IMR-90 (cell line): ENCODE results near the gene ENPP3. TPM values are rescaled to one million over a fixed set of nuclear protein-coding genes. Genes with fewer than 3 reads are reported as not detected.

ENCODE experiments used
- ATAC-seq: fragments of 200-7000 bp; cut with Tn5 transposase; 2 replicates; pipeline ENCODE4 v1.9.1; 2020; ENCODE audit warnings: low read depth, mild to moderate bottlenecking, moderate library complexity
- BruUV-seq: library from RNA; stranded (reverse); fragments of 400-500 nt; replicated peaks from 2 replicates; lab custom pipeline; 2021; lab: Mats Ljungman, UMichigan
- CTCF ChIA-PET: fragments of 300-600 bp; formaldehyde crosslinking; extraction: SDS; loops from one replicate; lab custom pipeline; 2021; ENCODE audit warnings: antibody characterized with exemption; lab: Yijun Ruan, JAX
- POLR2A ChIA-PET: fragments of 300-600 bp; sonication (Branson Sonifier 250); formaldehyde crosslinking; loops from one replicate; lab custom pipeline; 2022; ENCODE audit warnings: antibody characterized with exemption; ENCODE audit not compliant: unreplicated experiment; lab: Charles Lee
- DNase-seq: peaks from one replicate; pipeline ENCODE4 v3.0.0; 2013
- H2AFZ ChIP-seq: replicated peaks from 2 replicates; pipeline ENCODE3; 2013; ENCODE audit warnings: low read length, mild to moderate bottlenecking; ENCODE audit not compliant: poor library complexity
- H2AK5ac ChIP-seq: 2 replicates; pipeline ENCODE4 v1.6.1; 2013; ENCODE audit warnings: low read depth, low read length, inconsistent platforms
- H2AK9ac ChIP-seq: replicated peaks from 2 replicates; pipeline ENCODE3; 2013; ENCODE audit warnings: mild to moderate bottlenecking, low read depth, low read length, moderate library complexity; ENCODE audit not compliant: poor library complexity
- H2BK120ac ChIP-seq: 2 replicates; pipeline ENCODE4 v1.6.1; 2013; ENCODE audit warnings: low read depth, low read length, inconsistent platforms
- H2BK15ac ChIP-seq: 3 replicates; pipeline ENCODE4 v1.6.1; 2013; ENCODE audit warnings: low read depth, low read length, inconsistent platforms
- H2BK20ac ChIP-seq: 2 replicates; pipeline ENCODE4 v1.6.1; 2013; ENCODE audit warnings: low read depth, mild to moderate bottlenecking, inconsistent platforms, low read length, moderate library complexity
- H2BK5ac ChIP-seq: 2 replicates; pipeline ENCODE4 v1.6.1; 2013; ENCODE audit warnings: mild to moderate bottlenecking, low read depth, low read length, inconsistent platforms; ENCODE audit not compliant: poor library complexity, severe bottlenecking
- H3K14ac ChIP-seq: replicated peaks from 2 replicates; pipeline ENCODE4 v1.6.1; 2013; ENCODE audit warnings: low read depth, low read length, inconsistent platforms
- H3K18ac ChIP-seq: 2 replicates; pipeline ENCODE4 v1.6.1; 2013; ENCODE audit warnings: low read depth, low read length, control low read depth
- H3K23ac ChIP-seq: 2 replicates; pipeline ENCODE4 v1.6.1; 2013; ENCODE audit warnings: low read depth, low read length, inconsistent platforms
- H3K27ac ChIP-seq: 2 replicates; pipeline ENCODE4 v1.5.1; 2013; ENCODE audit warnings: mild to moderate bottlenecking, control low read depth, low read length; ENCODE audit not compliant: insufficient read depth
- H3K27me3 ChIP-seq: 2 replicates; pipeline ENCODE4 v1.6.1; 2013; ENCODE audit warnings: low read length; ENCODE audit not compliant: control insufficient read depth, insufficient read depth
- H3K36me3 ChIP-seq: 2 replicates; pipeline ENCODE4 v1.6.1; 2013; ENCODE audit warnings: low read length, mixed read lengths; ENCODE audit not compliant: control insufficient read depth, insufficient read depth
- H3K4ac ChIP-seq: 2 replicates; pipeline ENCODE4 v1.6.1; 2013; ENCODE audit warnings: low read depth, low read length, inconsistent platforms
- H3K4me1 ChIP-seq: 2 replicates; pipeline ENCODE4 v1.6.1; 2013; ENCODE audit warnings: low read length, mixed read lengths; ENCODE audit not compliant: control insufficient read depth, insufficient read depth
- H3K4me2 ChIP-seq: 2 replicates; pipeline ENCODE4 v1.6.1; 2013; ENCODE audit warnings: low read depth, mild to moderate bottlenecking, control low read depth, low read length, moderate library complexity
- H3K4me3 ChIP-seq: 2 replicates; pipeline ENCODE4 v1.5.1; 2013; ENCODE audit warnings: low read depth, mild to moderate bottlenecking, control low read depth, low read length, moderate library complexity; ENCODE audit not compliant: insufficient read depth
- H3K56ac ChIP-seq: 2 replicates; pipeline ENCODE4 v1.6.1; 2013; ENCODE audit warnings: low read length, inconsistent platforms; ENCODE audit not compliant: insufficient read depth; ENCODE audit errors: extremely low read depth
- H3K79me1 ChIP-seq, 2 experiments: 2 replicates each; pipeline ENCODE4 v1.6.1; 2013; ENCODE audit warnings: low read length in 2 of 2, inconsistent platforms in 1 of 2, low read depth in 1 of 2
- H3K9ac ChIP-seq: 2 replicates; pipeline ENCODE4 v1.6.1; 2013; ENCODE audit warnings: low read depth, low read length, control low read depth
- H3K9me1 ChIP-seq: 2 replicates; pipeline ENCODE4 v1.6.1; 2013; ENCODE audit warnings: low read length, inconsistent platforms; ENCODE audit not compliant: insufficient read depth
- H3K9me3 ChIP-seq: 2 replicates; pipeline ENCODE4 v1.6.1; 2013; ENCODE audit warnings: low read length; ENCODE audit not compliant: control insufficient read depth, insufficient read depth
- H4K20me1 ChIP-seq: 2 replicates; pipeline ENCODE4 v1.6.1; 2013; ENCODE audit warnings: low read length, inconsistent platforms; ENCODE audit not compliant: insufficient read depth
- H4K5ac ChIP-seq: 2 replicates; pipeline ENCODE4 v1.6.1; 2013; ENCODE audit warnings: mild to moderate bottlenecking, low read depth, low read length, control low read depth
- H4K8ac ChIP-seq, 2 experiments: 2 replicates each; pipeline ENCODE4 v1.6.1; 2013; ENCODE audit warnings: low read depth in 2 of 2, low read length in 2 of 2, control low read depth in 1 of 2, inconsistent platforms in 1 of 2
- H4K91ac ChIP-seq: 2 replicates; pipeline ENCODE4 v1.6.1; 2013; ENCODE audit warnings: low read depth, low read length, inconsistent platforms; ENCODE audit not compliant: insufficient read depth
- CTCF ChIP-seq: conservative IDR thresholded peaks from 2 replicates; pipeline ENCODE4 v1.5.1; 2012; ENCODE audit warnings: mild to moderate bottlenecking, low read depth, low read length, improper control_type of control experiment
- RAD21 ChIP-seq: IDR thresholded peaks from 2 replicates; pipeline ENCODE4 v1.6.1; 2012; ENCODE audit warnings: low read length, improper control_type of control experiment
- SMC3 ChIP-seq: fragments of 150-350 bp; IDR thresholded peaks from 2 replicates; pipeline ENCODE4 v1.6.1; 2016; ENCODE audit warnings: low read depth, mild to moderate bottlenecking, antibody characterized with exemption, low read length, moderate library complexity
- WGBS, 2 experiments: methylation state at CpG; one replicate each; pipeline versions ENCODE4 v1.1.5 to v1.1.7; 2013; ENCODE audit warnings: missing lambda C conversion rate in 2 of 2; ENCODE audit not compliant: insufficient read length in 1 of 2; ENCODE audit errors: extremely low coverage in 2 of 2; 5-methylcytosine and 5-hydroxymethylcytosine counted together
- dilution Hi-C: fragments of 300-500 bp; cut with HindIII; formaldehyde crosslinking; loops from one replicate; pipeline ENCODE4 v1.14.3; 2018; ENCODE audit warnings: low sequenced_read_pairs; ENCODE audit not compliant: unreplicated experiment
- in situ Hi-C: fragments of 300-500 bp; cut with MboI; formaldehyde crosslinking; loops from 3 replicates; pipeline ENCODE4 v1.14.3; 2019; ENCODE audit warnings: low sequenced_read_pairs, inconsistent platforms, mixed read lengths
- intact Hi-C: fragments of 100-400 bp; cut with micrococcal nuclease; formaldehyde crosslinking; loops from 2 replicates; pipeline ENCODE4 v1.10.0; 2022
- polyA plus RNA-seq, 3 experiments: library from polyadenylated mRNA; depleted of rRNA; stranded (reverse); fragments of >200 nt; gene quantifications; 2 replicates each; pipeline ENCODE4 v1.2.3, GENCODE V29; 2012; ENCODE audit warnings: low replicate concordance in 1 of 3
- total RNA-seq: library from RNA; depleted of rRNA; stranded (reverse); fragments of >200 nt; gene quantifications from 2 replicates; pipeline ENCODE4 v1.2.3, GENCODE V29; 2012

Gene ENPP3
- total and polyA plus RNA-seq, 2 of the 4 experiments (the other 2 are of a cell fraction), result under 0.01 to 0.05 TPM

- Histone ChIP-seq H2AK9ac (no peak overlapping the region), H4K20me1 (no peaks in the 10 kb centered on the region), H3K4ac (no peak overlapping the region), H2BK20ac (no peak overlapping the region), H3K79me1 (no peaks in the 10 kb centered on the region), H2AK5ac (no peak overlapping the region), H2BK15ac (no peak overlapping the region), H3K18ac (no peak overlapping the region), H2AFZ (no peak overlapping the region), H4K91ac (no peak overlapping the region), H2BK120ac (no peak overlapping the region), H3K9me1 (no peaks in the 10 kb centered on the region), H4K5ac (no peak overlapping the region), H3K4me2 (no peak overlapping the region), H3K27me3 (no peaks in the 10 kb centered on the region; the same call in 1 of the 2 replicates), H3K9me3 (peaks cover 3% of the 10 kb centered on the region; the same call in 1 of the 2 replicates), H4K8ac (no peak overlapping the region), H3K4me3 (no peak overlapping the region), H3K23ac (no peak overlapping the region), H3K27ac (no peak overlapping the region), H3K4me1 (no peaks in the 10 kb centered on the region), H3K56ac (no peak overlapping the region), H3K9ac (no peak overlapping the region), H3K14ac (no peak overlapping the region), H3K36me3 (no peaks in the 10 kb centered on the region), H2BK5ac (no peak overlapping the region)
- no TSS peak for BruUV-seq
- DNase-seq (no peak), ATAC-seq (no peak)
- intact Hi-C loops, result no loop called here
- TF ChIP-seq CTCF (no peak), RAD21 (no peak), SMC3 (no peak)
- in situ Hi-C loops, result no loop called here
- dilution Hi-C loops, result no loop called here
- WGBS, 2 experiments, result no CpG with 5 or more reads among the region's 2 CpGs
- CTCF ChIA-PET, result interaction anchor here (0.6 kb wide), 1 partner anchor 37 kb away, joined by 3 read pairs; no protein-coding TSS in a partner anchor
- POLR2A ChIA-PET, result no interaction called here
Measured at GRCh38 chr6:131724114-131724513, 87.0 kb downstream of the ENPP3 start.
